Lower lobe of right lung (tissue), 2 donors: ENCODE data around the gene TERB2. TPM values are rescaled to one million over a fixed set of nuclear protein-coding genes. Genes with fewer than 3 reads are reported as not detected.
"Not testable (repeated sequence)": the region's sequence is repeated elsewhere in the genome, so short reads cannot be mapped to it uniquely, and the experiment has no call there.

Experiments
- ATAC-seq, 2 donors: fragments of 200-7000 bp; cut with Tn5 transposase; one replicate each; pipeline ENCODE4 v1.9.1; 2020 to 2022; ENCODE audit warnings: mild to moderate bottlenecking in 2 of 2, moderate library complexity in 2 of 2
- DNase-seq: peaks from one replicate; pipeline ENCODE4 v3.0.0-alpha.2; 2020
- H3K27ac ChIP-seq: fragments of 200-600 bp; one replicate; pipeline ENCODE4 v1.8.0; 2022
- H3K27me3 ChIP-seq: fragments of 200-600 bp; one replicate; pipeline ENCODE4 v1.8.0; 2022; ENCODE audit warnings: low read depth
- H3K36me3 ChIP-seq: fragments of 200-600 bp; one replicate; pipeline ENCODE4 v1.8.0; 2022; ENCODE audit warnings: mild to moderate bottlenecking
- H3K4me1 ChIP-seq: fragments of 200-600 bp; one replicate; pipeline ENCODE4 v1.8.0; 2022
- H3K4me3 ChIP-seq: fragments of 200-600 bp; one replicate; pipeline ENCODE4 v1.8.0; 2022; ENCODE audit warnings: mild to moderate bottlenecking
- H3K9me3 ChIP-seq: fragments of 200-600 bp; one replicate; pipeline ENCODE4 v1.8.0; 2022
- CTCF ChIP-seq: fragments of 200-600 bp; IDR thresholded peaks from one replicate; pipeline ENCODE4 v1.8.0; 2022; ENCODE audit warnings: antibody characterized with exemption, mild to moderate bottlenecking
- intact Hi-C: fragments of 100-400 bp; cut with DNase I; formaldehyde crosslinking; loops from one replicate; pipeline ENCODE4 v1.11.0; 2022
- long read RNA-seq: library from polyadenylated mRNA; unstranded; transcript quantifications from one replicate; pipeline ENCODE4 v2.0.0, GENCODE V29; 2021
- total RNA-seq: library from RNA; stranded (reverse); fragmentation: NEBNext Ultra II Directional; extraction: Animal tissue kit (Norgen Biotek cat#: 25700); gene quantifications from one replicate; pipeline ENCODE4 v1.2.1, GENCODE V29; 2021
- donor health status: DM: no; HTN: yes; CAD: no; lungs with severe emphysema.

Gene TERB2
- not detected for total RNA-seq
- long read RNA-seq = 0 reads

GRCh38 chr15:44956388-44956787 is at the start of gene TERB2:
TERB2 (plus strand) TSS chr15:44956687; CDS start chr15:44956719, 32 bp downstream.
- intact Hi-C loops = no loop called here

GRCh38 chr15:44909423-44909822 is 47.1 kb upstream of the TERB2 start:
- H3K27me3 ChIP-seq = no peaks in the 10 kb centered on the region
- H3K9me3 ChIP-seq = no peaks in the 10 kb centered on the region

More at GRCh38 chr15:44956388-44956787, at the start of gene TERB2:
- peaks cover 4% of the 10 kb centered on the region for H3K27me3 ChIP-seq
- no peaks in the 10 kb centered on the region for H3K4me1 ChIP-seq
- H3K27ac ChIP-seq = no peak within 1 kb of the TSS
- no peak for TF ChIP-seq CTCF
- DNase-seq = no peak
- no peak for ATAC-seq
- H3K36me3 ChIP-seq = no peaks in the 10 kb centered on the region
- no peaks in the 10 kb centered on the region for H3K9me3 ChIP-seq
- no peak within 1 kb of the TSS for H3K4me3 ChIP-seq

GRCh38 chr15:44910981-44911625 is 45.4 kb upstream of the TERB2 start:
- Histone ChIP-seq H3K36me3 (no peaks in the 10 kb centered on the region), H3K27ac (no peak overlapping the region), H3K4me1 (no peaks in the 10 kb centered on the region), H3K27me3 (no peaks in the 10 kb centered on the region), H3K4me3 (no peak overlapping the region), H3K9me3 (no peaks in the 10 kb centered on the region)
- ATAC-seq (no peak), DNase-seq (no peak)
- intact Hi-C loops = no loop called here
- TF ChIP-seq CTCF = no peak

More at GRCh38 chr15:44909423-44909822, 47.1 kb upstream of the TERB2 start:
- Histone ChIP-seq H3K27ac (no peak overlapping the region), H3K36me3 (no peaks in the 10 kb centered on the region), H3K4me1 (no peaks in the 10 kb centered on the region), H3K4me3 (no peak overlapping the region)
- DNase-seq (no peak), ATAC-seq (no peak)
- intact Hi-C loops = no loop called here
- TF ChIP-seq CTCF = no peak

GRCh38 chr15:44912186-44912585 is 44.3 kb upstream of the TERB2 start:
- H3K36me3 ChIP-seq, H3K9me3 ChIP-seq, H3K27ac ChIP-seq, ATAC-seq, DNase-seq, H3K27me3 ChIP-seq, H3K4me3 ChIP-seq, intact Hi-C loops, H3K4me1 ChIP-seq: not testable (repeated sequence)

GRCh38 chr15:44912974-44913448 is 43.5 kb upstream of the TERB2 start:
- H3K4me1 ChIP-seq, H3K9me3 ChIP-seq, intact Hi-C loops, DNase-seq, H3K4me3 ChIP-seq, ATAC-seq, H3K27ac ChIP-seq, H3K36me3 ChIP-seq, H3K27me3 ChIP-seq: not testable (repeated sequence)

GRCh38 chr15:44918136-44918535 is 38.4 kb upstream of the TERB2 start:
- no peak for TF ChIP-seq CTCF
- intact Hi-C loops = no loop called here
- Histone ChIP-seq H3K36me3 (no peaks in the 10 kb centered on the region), H3K27me3 (no peaks in the 10 kb centered on the region), H3K4me1 (no peaks in the 10 kb centered on the region), H3K27ac (no peak overlapping the region), H3K4me3 (no peak overlapping the region), H3K9me3 (no peaks in the 10 kb centered on the region)
- ATAC-seq (no peak), DNase-seq (no peak)

GRCh38 chr15:44928658-44929057 is 27.8 kb upstream of the TERB2 start:
- DNase-seq, H3K27me3 ChIP-seq, ATAC-seq, H3K36me3 ChIP-seq, intact Hi-C loops, H3K4me1 ChIP-seq, H3K4me3 ChIP-seq, H3K27ac ChIP-seq, H3K9me3 ChIP-seq: not testable (repeated sequence)

GRCh38 chr15:44930283-44930682 is 26.2 kb upstream of the TERB2 start:
- DNase-seq, H3K4me3 ChIP-seq, H3K9me3 ChIP-seq, ATAC-seq, H3K4me1 ChIP-seq, intact Hi-C loops, H3K27me3 ChIP-seq, H3K36me3 ChIP-seq, H3K27ac ChIP-seq: not testable (repeated sequence)

- H3K4me1 ChIP-seq, H3K36me3 ChIP-seq, H3K9me3 ChIP-seq, H3K27me3 ChIP-seq, H3K27ac ChIP-seq, intact Hi-C loops, H3K4me3 ChIP-seq, ATAC-seq, DNase-seq: not testable (repeated sequence)
Measured at GRCh38 chr15:44958302-44958701, 1.8 kb downstream of the TERB2 start.
